Left kidney (tissue), 2 donors: ENCODE data around the gene PTPDC1. TPM values are rescaled to one million over a fixed set of nuclear protein-coding genes. Genes with fewer than 3 reads are reported as not detected.
A peak's percentile ranks its signal among the peaks of the same experiment; 100 is the strongest.

Experiments used
- DNase-seq: peaks from one replicate; pipeline ENCODE4 v3.0.0-alpha.2; 2013
- polyA plus RNA-seq: library from polyadenylated mRNA; unstranded; fragments of 120-200 nt; gene quantifications from one replicate; pipeline ENCODE4 v1.2.1, GENCODE V29; 2013; ENCODE audit not compliant: insufficient read length

The PTPDC1 gene
- polyA plus RNA-seq, 1 donor: 17.5 TPM

- no peak for DNase-seq
Measured at GRCh38 chr9:94140791-94141790, 56.8 kb downstream of the PTPDC1 start.

GRCh38 chr9:94142353-94142752 lies 58.1 kb downstream of the PTPDC1 start:
- no peak for DNase-seq

- DNase-seq: no peak
Measured at GRCh38 chr9:94144394-94144793, 60.1 kb downstream of the PTPDC1 start.

GRCh38 chr9:94145640-94146039 lies 61.4 kb downstream of the PTPDC1 start:
- DNase-seq: no peak

GRCh38 chr9:94147776-94148175 lies 63.5 kb downstream of the PTPDC1 start:
- DNase-seq: no peak

- DNase-seq: no peak
Measured at GRCh38 chr9:94148419-94148818, 64.2 kb downstream of the PTPDC1 start.

- DNase-seq: no peak
Measured at GRCh38 chr9:94149696-94150095, 65.4 kb downstream of the PTPDC1 start.

- no peak for DNase-seq
Measured at GRCh38 chr9:94150279-94150828, 66.1 kb downstream of the PTPDC1 start.

GRCh38 chr9:94150890-94151650 lies 66.8 kb downstream of the PTPDC1 start:
- DNase-seq: no peak

- no peak for DNase-seq
Measured at GRCh38 chr9:94153905-94154304, 69.6 kb downstream of the PTPDC1 start.

- no peak for DNase-seq
Measured at GRCh38 chr9:94156348-94157049, 72.2 kb downstream of the PTPDC1 start.

GRCh38 chr9:94157050-94157801 lies 73.0 kb downstream of the PTPDC1 start:
- DNase-seq: peak; percentile 57

Other genes starting within 250 kb of the PTPDC1 start
- gene BARX1, start 129.1 kb upstream of the PTPDC1 start, polyA plus RNA-seq: 0.25 TPM
- 11.9 TPM for gene ZNF169, start 174.8 kb downstream of the PTPDC1 start, polyA plus RNA-seq
- gene NUTM2F, start 244.2 kb downstream of the PTPDC1 start, polyA plus RNA-seq: not detected